Mesangial cell (primary cell): ENCODE measurements around the gene ESAM. TPM values are rescaled to one million over a fixed set of nuclear protein-coding genes. Genes with fewer than 3 reads are reported as not detected.

ENCODE experiments used
- total RNA-seq: library from RNA; depleted of rRNA; stranded (reverse); fragments of >200 nt; gene quantifications from 2 replicates; pipeline ENCODE4 v1.2.3, GENCODE V29; 2015

The ESAM gene, protein sequence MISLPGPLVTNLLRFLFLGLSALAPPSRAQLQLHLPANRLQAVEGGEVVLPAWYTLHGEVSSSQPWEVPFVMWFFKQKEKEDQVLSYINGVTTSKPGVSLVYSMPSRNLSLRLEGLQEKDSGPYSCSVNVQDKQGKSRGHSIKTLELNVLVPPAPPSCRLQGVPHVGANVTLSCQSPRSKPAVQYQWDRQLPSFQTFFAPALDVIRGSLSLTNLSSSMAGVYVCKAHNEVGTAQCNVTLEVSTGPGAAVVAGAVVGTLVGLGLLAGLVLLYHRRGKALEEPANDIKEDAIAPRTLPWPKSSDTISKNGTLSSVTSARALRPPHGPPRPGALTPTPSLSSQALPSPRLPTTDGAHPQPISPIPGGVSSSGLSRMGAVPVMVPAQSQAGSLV
- 6.1 and 35.7 TPM in 2 replicates for total RNA-seq

DNA sequence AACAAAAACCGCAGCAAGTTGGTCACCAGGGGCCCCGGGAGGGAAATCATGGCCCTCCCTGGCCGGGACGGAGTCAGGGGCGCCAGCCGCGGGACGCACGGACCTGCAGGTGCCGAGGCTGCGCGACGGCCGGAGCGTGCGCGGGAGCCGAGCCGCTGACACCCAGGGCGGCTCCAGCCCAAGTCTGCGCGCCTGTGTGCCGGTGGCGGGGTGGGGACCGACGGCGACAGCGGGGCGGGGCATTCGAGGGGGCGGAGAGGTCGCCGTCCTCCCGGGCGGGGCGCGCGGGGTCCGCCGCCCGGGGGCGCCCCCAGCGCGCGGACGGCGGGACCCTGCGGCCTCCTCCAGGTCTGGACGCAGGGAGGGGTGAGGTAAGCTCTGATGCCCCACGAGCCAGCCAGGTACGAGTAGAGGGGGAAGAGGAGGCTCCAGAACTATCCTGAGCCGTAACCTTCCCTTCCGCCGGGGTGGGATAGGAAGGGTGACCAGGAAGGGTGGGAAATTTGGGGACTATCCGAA lies at the start of gene ESAM:
Gene ESAM, minus strand, starts transcription at position 186 of the 519 bp plus-strand sequence. Its CDS starts 136 bp downstream, at position 50.

DNA sequence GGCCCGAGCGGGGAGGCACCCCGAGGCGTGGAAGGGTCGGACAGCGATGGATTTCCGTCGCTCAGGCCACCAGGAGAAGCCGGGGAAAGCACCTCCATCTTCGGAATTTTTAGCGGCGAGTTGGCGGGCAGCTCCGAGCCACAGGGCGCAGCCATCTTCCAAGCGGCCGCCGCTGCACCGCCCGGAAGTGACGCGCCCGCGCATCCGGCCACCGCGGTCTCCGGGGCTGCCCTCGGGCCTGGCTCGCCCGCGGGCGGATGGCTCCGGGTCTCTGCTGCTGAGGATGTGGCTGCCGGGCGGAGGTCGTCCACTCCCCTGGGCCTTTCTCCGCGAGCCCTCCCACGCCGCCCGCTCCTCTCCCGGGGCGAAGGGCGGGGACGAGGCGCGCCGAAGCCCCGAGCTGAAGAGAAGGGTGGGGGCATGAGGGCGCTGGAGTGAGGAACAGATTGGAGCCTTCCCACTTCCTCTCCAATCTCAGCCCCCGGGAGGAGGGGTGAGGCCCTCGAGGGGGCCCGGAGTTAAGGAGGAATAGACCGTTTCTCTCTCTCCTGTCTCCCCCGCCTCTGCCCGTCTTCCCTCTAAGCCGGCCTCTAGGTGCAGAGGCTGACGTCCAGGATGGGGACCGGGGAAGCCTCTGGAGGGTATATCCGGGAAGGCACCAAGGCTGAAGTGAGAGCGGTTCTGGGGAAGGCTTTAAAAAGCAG lies 38.3 kb upstream of the ESAM start, which contains the start of gene MSANTD2:
Gene MSANTD2, minus strand, starts transcription at position 181 of the 704 bp plus-strand sequence. Its CDS starts 26 bp downstream, at position 155.

DNA sequence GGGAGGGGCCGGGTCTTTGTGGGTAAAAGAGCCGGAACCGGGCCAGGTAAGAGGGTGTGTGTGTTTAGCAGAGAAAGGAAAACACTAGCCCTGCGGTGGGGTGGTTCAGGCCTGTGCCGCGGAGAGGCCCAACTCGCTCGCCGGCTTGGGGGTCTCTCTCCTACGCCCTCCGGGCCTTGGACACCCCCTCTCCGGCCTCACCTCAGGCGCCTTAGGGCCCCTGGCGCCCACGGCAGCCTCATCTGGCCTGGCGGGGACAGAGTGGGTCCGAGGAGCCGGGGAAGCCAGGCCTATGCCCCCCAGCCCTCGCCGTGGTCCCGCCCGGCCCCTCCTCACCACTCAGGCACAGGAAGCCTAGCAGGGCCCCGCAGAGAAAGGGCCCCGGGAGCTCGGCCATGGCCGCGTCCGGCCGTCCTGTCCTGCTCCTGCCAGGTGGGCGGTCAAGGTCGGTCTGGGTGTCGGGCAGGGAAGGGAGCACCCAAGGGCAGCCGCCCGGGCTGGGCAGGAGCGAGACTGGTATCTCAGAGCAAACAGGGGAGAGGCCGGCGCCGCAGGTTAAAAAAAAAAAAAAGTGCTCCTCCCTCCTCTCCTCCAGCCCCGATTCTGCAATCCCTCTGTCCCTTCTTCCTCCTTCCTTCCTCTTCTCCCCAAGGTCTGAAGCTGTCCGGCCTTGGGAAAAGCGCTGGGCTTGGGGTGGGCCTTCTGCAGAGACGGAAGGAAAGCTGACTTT lies 10.2 kb downstream of the ESAM start, which contains the start of gene VSIG2:
Gene VSIG2, minus strand, starts transcription at position 515 of the 730 bp plus-strand sequence. Its CDS starts 118 bp downstream, at position 397.

DNA sequence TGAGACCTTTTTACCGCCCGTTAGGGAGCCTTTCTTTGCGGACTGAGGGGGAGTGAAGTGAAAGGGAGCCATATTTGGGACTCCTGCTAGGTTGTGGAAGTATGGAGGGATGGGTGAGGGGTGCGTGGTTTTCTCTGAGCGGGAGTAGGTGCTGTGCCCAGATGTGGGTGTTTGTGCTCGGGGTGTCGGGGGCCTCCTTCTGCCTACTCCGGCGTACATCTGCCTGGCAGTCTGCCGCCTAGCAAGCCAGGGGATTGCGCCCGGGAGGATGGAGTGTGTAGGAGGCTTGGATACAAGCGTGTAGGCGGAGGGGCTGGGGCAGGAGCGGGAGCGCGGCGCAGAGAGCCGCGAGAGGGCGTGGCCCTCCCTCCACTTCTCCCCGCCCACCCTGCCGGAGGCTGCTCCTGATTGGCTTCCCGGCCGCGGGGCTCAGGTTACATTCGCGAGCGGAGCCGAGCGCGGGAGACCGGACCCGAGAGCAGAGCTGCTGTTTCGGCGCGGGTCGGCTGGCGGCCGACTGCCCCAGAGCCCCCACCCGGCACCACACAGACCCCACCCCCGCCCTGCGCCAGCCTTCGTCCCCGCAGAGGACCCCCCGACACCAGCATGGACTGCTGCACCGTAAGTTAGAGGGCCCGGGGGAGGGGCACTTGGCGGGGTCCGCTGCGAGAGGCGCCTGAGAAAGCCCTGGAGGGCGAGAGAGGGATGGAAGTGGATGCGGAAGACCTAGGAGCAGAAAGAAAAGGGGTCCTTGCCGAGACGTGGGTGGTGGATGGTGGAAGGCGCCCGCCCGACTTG lies 22.4 kb downstream of the ESAM start, which contains the start of gene NRGN:
Gene NRGN, plus strand, starts transcription at position 464 of the 798 bp plus-strand sequence. Its CDS starts 143 bp downstream, at position 607.

Other genes with a start within 250 kb of the ESAM start
- gene OR8B12, start 218.6 kb downstream of the ESAM start, total RNA-seq, result not detected in 2 replicates
- gene OR8A1, start 192.3 kb downstream of the ESAM start, total RNA-seq, result not detected in 2 replicates
- not detected in 2 replicates for gene PANX3, start 150.9 kb downstream of the ESAM start, total RNA-seq
- 17.8 and 24.1 TPM in 2 replicates for gene TBRG1, start 139.4 kb downstream of the ESAM start, total RNA-seq
- 5.2 and 16.9 TPM in 2 replicates for gene SIAE, start 88.6 kb downstream of the ESAM start, total RNA-seq
- gene SPA17, start 88.4 kb downstream of the ESAM start, total RNA-seq, result 4.2 and 12.9 TPM in 2 replicates
- gene NRGN, start 22.3 kb downstream of the ESAM start, total RNA-seq, result 0.76 and 11.1 TPM in 2 replicates
- gene VSIG2, start 10.0 kb downstream of the ESAM start, total RNA-seq, result 0.13 TPM in 1 of 2 replicates, not detected in the other
- 7.5 and 11.1 TPM in 2 replicates for gene MSANTD2, start 38.1 kb upstream of the ESAM start, total RNA-seq
- 22.3 and 22.6 TPM in 2 replicates for gene ROBO3, start 103.1 kb upstream of the ESAM start, total RNA-seq
- gene ROBO4, start 135.6 kb upstream of the ESAM start, total RNA-seq, result 0.65 and 0.76 TPM in 2 replicates
- not detected in 2 replicates for gene HEPN1, start 157.0 kb upstream of the ESAM start, total RNA-seq
- not detected in 2 replicates for gene HEPACAM, start 173.8 kb upstream of the ESAM start, total RNA-seq
- 0.25 and 2.3 TPM in 2 replicates for gene CCDC15, start 191.9 kb upstream of the ESAM start, total RNA-seq